MM.1S (cell line): ENCODE measurements around the gene SEC23B.

Experiments used
- DNase-seq: peaks from one replicate; pipeline ENCODE4 v3.0.0-alpha.2; 2015
- H2AFZ ChIP-seq: fragments of 300-600 bp; sonication (generic); 2 replicates; pipeline ENCODE4 v1.6.0; 2016; ENCODE audit warnings: antibody characterized with exemption, low read length
- H3F3A ChIP-seq: fragments of 300-600 bp; sonication (generic); 2 replicates; pipeline ENCODE4 v1.6.1; 2016; ENCODE audit warnings: mild to moderate bottlenecking, antibody characterized with exemption, low read length, moderate library complexity, mixed read lengths; ENCODE audit not compliant: insufficient read depth
- H3K27ac ChIP-seq: fragments of 300-600 bp; sonication (generic); 2 replicates; pipeline ENCODE4 v1.5.1; 2016; ENCODE audit warnings: mild to moderate bottlenecking, low read length
- H3K27me3 ChIP-seq: fragments of 300-600 bp; sonication (generic); replicated peaks from 2 replicates; pipeline ENCODE4 v1.6.0; 2016; ENCODE audit warnings: low read length; ENCODE audit not compliant: insufficient read depth
- H3K36me3 ChIP-seq: fragments of 300-600 bp; sonication (generic); replicated peaks from 2 replicates; pipeline ENCODE4 v1.6.1; 2016; ENCODE audit warnings: mild to moderate bottlenecking, low read length, mixed read lengths; ENCODE audit not compliant: insufficient read depth
- H3K4me1 ChIP-seq: fragments of 300-600 bp; sonication (generic); 2 replicates; pipeline ENCODE4 v1.6.1; 2016; ENCODE audit warnings: low read length, mixed read lengths
- H3K4me2 ChIP-seq: fragments of 300-600 bp; sonication (generic); 2 replicates; pipeline ENCODE4 v1.6.0; 2016; ENCODE audit warnings: low read depth, low read length
- H3K4me3 ChIP-seq: fragments of 300-600 bp; sonication (generic); 2 replicates; pipeline ENCODE4 v1.5.1; 2016; ENCODE audit warnings: low read length, mixed read lengths
- H3K79me2 ChIP-seq: fragments of 300-600 bp; sonication (generic); 2 replicates; pipeline ENCODE4 v1.6.1; 2016; ENCODE audit warnings: mixed run types, low read length, mixed read lengths
- H3K9ac ChIP-seq: fragments of 300-600 bp; sonication (generic); 2 replicates; pipeline ENCODE4 v1.6.1; 2016; ENCODE audit warnings: low read length, mixed read lengths
- H3K9me2 ChIP-seq: fragments of 300-600 bp; sonication (generic); replicated peaks from 2 replicates; pipeline ENCODE4 v1.6.1; 2016; ENCODE audit warnings: mild to moderate bottlenecking, low read length, mixed read lengths; ENCODE audit not compliant: insufficient read depth
- H3K9me3 ChIP-seq: fragments of 300-600 bp; sonication (generic); replicated peaks from 2 replicates; pipeline ENCODE4 v1.6.1; 2016; ENCODE audit warnings: mild to moderate bottlenecking, low read length, mixed read lengths; ENCODE audit not compliant: insufficient read depth
- H4K20me1 ChIP-seq: fragments of 300-600 bp; sonication (generic); 2 replicates; pipeline ENCODE4 v1.6.1; 2016; ENCODE audit warnings: mild to moderate bottlenecking, low read length, moderate library complexity, mixed read lengths; ENCODE audit not compliant: insufficient read depth
- CTCF ChIP-seq: fragments of 300-600 bp; sonication (generic); IDR thresholded peaks from 2 replicates; pipeline ENCODE4 v1.5.1; 2016; ENCODE audit warnings: antibody characterized with exemption, low read length, mixed read lengths
- EZH2 ChIP-seq: fragments of 300-600 bp; sonication (generic); optimal IDR thresholded peaks from 2 replicates; pipeline ENCODE3; 2017; ENCODE audit warnings: low read depth, mild to moderate bottlenecking, antibody characterized with exemption, low read length, mixed read lengths
- EZH2phosphoT487 ChIP-seq: fragments of 300-600 bp; sonication (generic); IDR thresholded peaks from 2 replicates; pipeline ENCODE4 v1.6.1; 2018; ENCODE audit warnings: antibody characterized with exemption, low read length

The SEC23B gene

GRCh38 chr20:18571578-18571977 lies 63.8 kb downstream of the SEC23B start:
- no peak overlapping the region for H3K9ac ChIP-seq
- TF ChIP-seq EZH2phosphoT487 (no peak), EZH2 (no peak), CTCF (no peak)
- no peak overlapping the region for H3K4me3 ChIP-seq
- no peak overlapping the region for H2AFZ ChIP-seq
- H3K9me2 ChIP-seq: no peaks in the 10 kb centered on the region
- no peaks in the 10 kb centered on the region for H3K36me3 ChIP-seq
- peaks cover 9% of the 10 kb centered on the region for H3F3A ChIP-seq
- no peak for DNase-seq
- H3K27ac ChIP-seq: no peak overlapping the region
- peaks cover 2% of the 10 kb centered on the region; the same call in 1 of the 2 replicates for H3K4me1 ChIP-seq
- H4K20me1 ChIP-seq: no peaks in the 10 kb centered on the region
- H3K27me3 ChIP-seq: no peaks in the 10 kb centered on the region
- no peaks in the 10 kb centered on the region for H3K9me3 ChIP-seq
- H3K79me2 ChIP-seq: peaks cover 21% of the 10 kb centered on the region
- H3K4me2 ChIP-seq: no peak overlapping the region

DNA sequence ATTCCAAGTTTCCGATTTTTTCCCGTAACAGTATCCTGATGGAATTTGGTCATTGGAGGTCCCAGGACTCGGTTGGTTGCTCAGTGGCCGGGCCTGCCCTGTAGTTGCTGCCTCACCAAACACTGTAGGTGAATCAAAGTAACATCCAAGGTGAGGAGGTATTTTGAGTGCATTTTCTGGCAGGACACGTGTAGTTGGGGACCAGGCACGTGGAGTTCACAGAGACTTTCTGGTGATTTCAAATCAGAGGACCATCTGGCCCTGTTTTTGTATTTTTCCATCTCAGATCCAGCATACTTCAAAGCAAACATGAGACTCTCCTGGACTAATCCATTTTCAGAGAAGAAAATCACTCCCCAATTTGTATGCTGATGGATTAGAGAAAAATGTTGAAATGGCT lies 70.2 kb downstream of the SEC23B start:
- Histone ChIP-seq H3F3A (no peaks in the 10 kb centered on the region), H3K9me2 (no peaks in the 10 kb centered on the region), H3K9ac (no peak overlapping the region), H3K27ac (no peak overlapping the region), H3K36me3 (no peaks in the 10 kb centered on the region), H4K20me1 (no peaks in the 10 kb centered on the region), H3K4me1 (no peaks in the 10 kb centered on the region), H3K9me3 (no peaks in the 10 kb centered on the region), H3K27me3 (no peaks in the 10 kb centered on the region), H3K79me2 (no peaks in the 10 kb centered on the region), H3K4me2 (no peak overlapping the region), H2AFZ (no peak overlapping the region), H3K4me3 (no peak overlapping the region)
- no peak for TF ChIP-seq EZH2
- TF ChIP-seq EZH2phosphoT487: no peak
- TF ChIP-seq CTCF: no peak
- no peak for DNase-seq

DNA sequence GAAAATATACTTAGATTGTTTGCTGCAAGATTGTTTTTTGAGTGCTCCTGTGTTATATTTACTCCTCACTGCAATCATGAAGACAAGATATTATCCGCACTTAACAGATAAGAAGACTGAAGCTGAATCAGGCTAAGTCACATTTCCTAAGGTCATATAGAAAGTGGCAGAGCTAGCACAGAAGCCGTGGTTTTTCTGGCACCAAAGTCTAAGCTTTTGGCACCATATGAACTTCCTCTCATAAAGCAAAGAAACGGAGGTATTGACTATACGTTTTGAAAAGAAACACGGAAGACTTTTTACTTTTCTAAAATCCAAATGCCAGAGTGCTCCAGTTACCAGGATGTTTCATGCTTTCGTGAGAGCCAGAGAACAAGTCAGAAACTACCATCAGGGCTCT lies 70.8 kb downstream of the SEC23B start:
- H4K20me1 ChIP-seq: no peaks in the 10 kb centered on the region
- no peaks in the 10 kb centered on the region for H3K4me1 ChIP-seq
- H3K9me3 ChIP-seq: no peaks in the 10 kb centered on the region
- no peak overlapping the region for H3K4me3 ChIP-seq
- no peak overlapping the region for H3K9ac ChIP-seq
- peak overlapping the region; percentile 20; the same call in 1 of the 2 replicates for H2AFZ ChIP-seq
- no peaks in the 10 kb centered on the region for H3K36me3 ChIP-seq
- TF ChIP-seq EZH2phosphoT487 (no peak), CTCF (no peak)
- H3F3A ChIP-seq: no peaks in the 10 kb centered on the region
- H3K79me2 ChIP-seq: no peaks in the 10 kb centered on the region
- no peak for DNase-seq
- H3K27me3 ChIP-seq: no peaks in the 10 kb centered on the region
- H3K4me2 ChIP-seq: no peak overlapping the region
- no peak overlapping the region for H3K27ac ChIP-seq
- H3K9me2 ChIP-seq: no peaks in the 10 kb centered on the region

GRCh38 chr20:18580012-18580411 lies 72.3 kb downstream of the SEC23B start:
- Histone ChIP-seq H3K4me2 (no peak overlapping the region), H2AFZ (no peak overlapping the region), H3K27ac (no peak overlapping the region), H3K4me1 (no peaks in the 10 kb centered on the region), H3K4me3 (no peak overlapping the region), H3K79me2 (no peaks in the 10 kb centered on the region), H3K27me3 (no peaks in the 10 kb centered on the region), H3K9ac (no peak overlapping the region), H3K36me3 (no peaks in the 10 kb centered on the region), H4K20me1 (no peaks in the 10 kb centered on the region), H3K9me2 (no peaks in the 10 kb centered on the region), H3F3A (no peaks in the 10 kb centered on the region), H3K9me3 (no peaks in the 10 kb centered on the region)
- DNase-seq: no peak
- TF ChIP-seq EZH2 (no peak), EZH2phosphoT487 (no peak), CTCF (no peak)
